ENCODE data around the gene TRMT13.

- TF ChIP-seq EZH2phosphoT487 (IDR thresholded peaks at IDR 0.05; ENCODE audit: borderline replicate concordance, low read depth) (no peak), CTCF (IDR thresholded peaks at IDR 0.05) (no peak), MAX (IDR thresholded peaks at IDR 0.05; ENCODE audit: low read depth) (no peak), RAD21 (IDR thresholded peaks at IDR 0.05; ENCODE audit: low read length) (no peak), RXRA (IDR thresholded peaks at IDR 0.05; ENCODE audit: borderline replicate concordance, low read depth) (no peak), RFX5 (IDR thresholded peaks at IDR 0.05; ENCODE audit: low read length) (no peak), USF2 (IDR thresholded peaks at IDR 0.05; ENCODE audit: borderline replicate concordance, low read depth, low read length) (no peak)
- TF ChIP-seq, protein P1, sequence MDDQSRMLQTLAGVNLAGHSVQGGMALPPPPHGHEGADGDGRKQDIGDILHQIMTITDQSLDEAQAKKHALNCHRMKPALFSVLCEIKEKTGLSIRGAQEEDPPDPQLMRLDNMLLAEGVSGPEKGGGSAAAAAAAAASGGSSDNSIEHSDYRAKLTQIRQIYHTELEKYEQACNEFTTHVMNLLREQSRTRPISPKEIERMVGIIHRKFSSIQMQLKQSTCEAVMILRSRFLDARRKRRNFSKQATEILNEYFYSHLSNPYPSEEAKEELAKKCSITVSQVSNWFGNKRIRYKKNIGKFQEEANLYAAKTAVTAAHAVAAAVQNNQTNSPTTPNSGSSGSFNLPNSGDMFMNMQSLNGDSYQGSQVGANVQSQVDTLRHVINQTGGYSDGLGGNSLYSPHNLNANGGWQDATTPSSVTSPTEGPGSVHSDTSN (IDR thresholded peaks at IDR 0.05) = no peak
These were observed 31.4 kb upstream of the TRMT13 start for GRCh38 chr1:100101564-100101963.
